ENCODE data around the gene TSHZ3. TPM values are rescaled to one million over a fixed set of nuclear protein-coding genes. Genes with fewer than 3 reads are reported as not detected.

TSHZ3 gene
- total RNA-seq, 4 donors from 2014 or later: 1.6 to 4.0 (median 3.5) TPM

- no peak overlapping the region for H3K4me3 ChIP-seq (ENCODE audit: low read depth, poor library complexity, severe bottlenecking)
- intact Hi-C loops (cut with DNase I; ENCODE audit: low total_unique reads): no loop called here
- TF ChIP-seq POLR2A (IDR thresholded peaks at IDR 0.05): no peak
- TF ChIP-seq CTCF (IDR thresholded peaks at IDR 0.05): no peak
- DNase-seq (ENCODE audit: low spot score in 2 of 2): no peak
- WGBS, 2 donors: 91% methylated on average over 28 of the region's 28 CpGs
These were observed 43.1 kb downstream of the TSHZ3 start for GRCh38 chr19:31306006-31306753.

DNA sequence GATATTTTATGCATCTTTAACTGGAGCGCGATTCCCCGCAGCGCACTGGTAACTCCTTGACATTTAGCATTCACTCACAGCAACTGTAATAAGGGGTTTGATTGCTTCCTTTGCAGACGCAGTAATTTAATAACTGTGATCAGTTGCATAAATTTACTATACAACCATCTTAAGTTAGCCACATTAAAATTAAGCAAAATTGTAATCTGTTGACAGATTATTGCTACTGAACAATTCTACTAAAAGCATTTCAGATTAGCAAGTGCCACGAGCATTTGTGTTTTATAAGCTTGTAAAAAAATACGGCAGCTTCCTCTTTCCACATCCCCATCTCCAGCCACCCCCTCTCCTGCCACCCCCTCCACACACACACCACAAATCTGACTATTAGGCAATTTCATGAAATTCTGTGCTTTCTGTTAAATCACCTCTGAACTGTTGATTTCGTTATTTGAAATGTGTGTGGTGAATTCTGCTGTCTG is 44.4 kb downstream of the TSHZ3 start:
- no peak overlapping the region for H3K4me3 ChIP-seq (ENCODE audit: low read depth, poor library complexity, severe bottlenecking)
- WGBS, 2 donors: 73 to 76% methylated on average over 8 of the region's 8 CpGs
- no peak for TF ChIP-seq CTCF (IDR thresholded peaks at IDR 0.05)
- TF ChIP-seq POLR2A (IDR thresholded peaks at IDR 0.05): no peak
- no peak for DNase-seq (ENCODE audit: low spot score in 2 of 2)
- intact Hi-C loops (cut with DNase I; ENCODE audit: low total_unique reads): no loop called here

GRCh38 chr19:31303262-31303815 is 45.9 kb downstream of the TSHZ3 start:
- TF ChIP-seq POLR2A (IDR thresholded peaks at IDR 0.05): no peak
- no peak for TF ChIP-seq CTCF (IDR thresholded peaks at IDR 0.05)
- intact Hi-C loops (cut with DNase I; ENCODE audit: low total_unique reads): no loop called here
- H3K4me3 ChIP-seq (ENCODE audit: low read depth, poor library complexity, severe bottlenecking): no peak overlapping the region
- DNase-seq (ENCODE audit: low spot score in 2 of 2): no peak
- 97 to 98% methylated on average over 16 of the region's 16 CpGs for WGBS, 2 donors

- TF ChIP-seq POLR2A (IDR thresholded peaks at IDR 0.05) (no peak), CTCF (IDR thresholded peaks at IDR 0.05) (no peak)
- no peak overlapping the region for H3K4me3 ChIP-seq (ENCODE audit: low read depth, poor library complexity, severe bottlenecking)
- DNase-seq (ENCODE audit: low spot score in 2 of 2): no peak
- intact Hi-C loops (cut with DNase I; ENCODE audit: low total_unique reads): no loop called here
- WGBS, 2 donors: 92 to 94% methylated on average over 15 of the region's 15 CpGs
These were observed 47.8 kb downstream of the TSHZ3 start for GRCh38 chr19:31301306-31301980.

DNA sequence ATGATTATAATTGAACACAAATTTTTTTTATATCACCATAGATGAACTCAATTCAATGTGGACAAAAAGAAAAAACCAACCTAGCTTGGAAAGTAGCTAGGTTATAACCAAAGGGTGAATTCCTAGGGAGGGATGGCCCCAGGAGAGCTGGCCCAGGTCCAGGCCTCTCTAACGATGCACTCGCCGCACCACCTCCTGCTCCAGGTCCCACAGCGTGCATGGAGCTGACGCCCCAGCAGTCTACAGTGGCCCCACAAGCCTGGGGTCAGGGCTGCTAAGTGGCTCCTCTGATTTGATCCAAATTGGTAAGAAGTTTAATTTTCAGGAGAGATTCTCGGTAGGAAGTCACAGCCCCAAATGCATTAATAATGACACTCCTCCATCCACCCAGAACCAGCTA is 48.8 kb downstream of the TSHZ3 start:
- DNase-seq (ENCODE audit: low spot score in 2 of 2): no peak
- WGBS, 2 donors: 59 to 67% methylated on average over 6 of the region's 6 CpGs
- intact Hi-C loops (cut with DNase I; ENCODE audit: low total_unique reads): no loop called here
- no peak overlapping the region for H3K4me3 ChIP-seq (ENCODE audit: low read depth, poor library complexity, severe bottlenecking)
- TF ChIP-seq CTCF (IDR thresholded peaks at IDR 0.05) (no peak), POLR2A (IDR thresholded peaks at IDR 0.05) (no peak)

Data from lower leg skin (tissue), 4 donors.